ENCODE measurements around the gene ADARB1.
A peak's percentile ranks its signal among the peaks of the same experiment; 100 is the strongest.

ADARB1 gene

DNA sequence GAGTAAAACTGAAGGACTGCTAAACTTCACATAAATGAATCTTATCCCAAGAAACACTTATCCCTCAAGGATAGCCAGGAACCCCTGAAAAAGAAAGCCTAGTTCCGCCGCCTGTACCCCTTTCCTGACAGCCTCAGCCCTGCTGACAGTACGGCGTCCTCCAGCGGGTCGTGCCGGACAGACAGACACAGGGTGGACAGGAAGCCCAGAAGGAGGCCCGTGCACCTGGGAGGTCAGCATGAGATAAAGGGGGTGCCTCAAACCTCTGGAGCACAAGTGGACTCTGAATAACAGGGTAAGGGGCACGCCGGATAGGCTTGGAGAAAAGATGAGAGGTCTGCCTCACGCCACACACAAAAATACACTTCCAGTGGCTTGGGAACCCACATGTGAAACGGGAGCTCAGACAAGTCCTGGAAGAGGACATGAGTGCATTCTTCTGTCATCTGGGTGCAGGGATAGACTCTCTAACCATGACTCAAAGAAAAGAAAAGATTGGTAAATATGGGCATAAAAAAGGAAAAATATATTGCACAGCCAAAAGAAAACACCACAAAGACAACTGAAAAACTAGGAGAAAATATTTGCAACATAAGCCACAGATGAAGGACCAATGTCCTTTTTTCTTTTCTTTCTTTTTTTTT is 17.3 kb upstream of the ADARB1 start:
- DNase-seq = no peak

- DNase-seq = peak in 1 of 3 experiments; percentile 5
Observed at GRCh38 chr21:45057886-45058285, 16.5 kb upstream of the ADARB1 start.

DNA sequence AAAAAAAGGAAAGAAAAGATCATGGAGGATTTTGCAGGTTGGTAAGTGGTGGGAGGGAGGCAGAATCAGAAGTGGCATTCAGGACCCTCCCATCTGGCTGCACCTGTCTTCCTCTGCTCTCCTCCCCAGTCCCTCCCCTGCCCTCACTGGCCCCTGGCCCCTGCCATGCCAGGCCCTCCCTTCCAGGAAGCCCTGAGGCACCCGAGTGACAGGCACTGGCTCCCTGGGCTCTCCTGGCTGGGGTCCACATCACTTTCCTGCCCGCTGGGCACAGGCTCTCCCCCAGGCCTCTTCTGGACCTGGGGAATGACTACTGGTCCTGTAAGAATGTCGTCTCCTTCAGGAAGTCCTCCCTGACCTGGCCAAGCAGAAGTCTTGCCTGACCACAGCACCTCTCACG is 15.3 kb upstream of the ADARB1 start:
- DNase-seq = no peak

DNA sequence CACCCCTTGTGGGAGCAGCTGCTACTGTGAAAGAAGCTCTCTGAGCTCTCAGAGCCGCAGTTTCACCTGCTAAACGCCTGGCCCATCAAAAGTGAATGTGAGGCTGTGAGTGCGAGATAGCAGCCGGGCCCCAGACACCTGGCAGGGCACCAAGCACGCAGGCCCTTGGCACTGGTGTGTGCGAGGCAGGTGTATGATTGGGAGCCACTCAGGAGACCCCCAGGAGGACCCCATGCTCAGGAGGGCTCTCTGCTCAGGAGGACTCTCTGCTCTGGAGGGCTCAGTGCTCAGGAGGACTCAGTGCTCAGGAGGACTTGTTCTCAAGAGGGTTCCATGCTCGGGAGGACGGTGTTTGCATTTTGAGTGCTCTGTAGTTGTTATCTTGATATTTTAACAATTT is 14.3 kb upstream of the ADARB1 start:
- DNase-seq = no peak

DNA sequence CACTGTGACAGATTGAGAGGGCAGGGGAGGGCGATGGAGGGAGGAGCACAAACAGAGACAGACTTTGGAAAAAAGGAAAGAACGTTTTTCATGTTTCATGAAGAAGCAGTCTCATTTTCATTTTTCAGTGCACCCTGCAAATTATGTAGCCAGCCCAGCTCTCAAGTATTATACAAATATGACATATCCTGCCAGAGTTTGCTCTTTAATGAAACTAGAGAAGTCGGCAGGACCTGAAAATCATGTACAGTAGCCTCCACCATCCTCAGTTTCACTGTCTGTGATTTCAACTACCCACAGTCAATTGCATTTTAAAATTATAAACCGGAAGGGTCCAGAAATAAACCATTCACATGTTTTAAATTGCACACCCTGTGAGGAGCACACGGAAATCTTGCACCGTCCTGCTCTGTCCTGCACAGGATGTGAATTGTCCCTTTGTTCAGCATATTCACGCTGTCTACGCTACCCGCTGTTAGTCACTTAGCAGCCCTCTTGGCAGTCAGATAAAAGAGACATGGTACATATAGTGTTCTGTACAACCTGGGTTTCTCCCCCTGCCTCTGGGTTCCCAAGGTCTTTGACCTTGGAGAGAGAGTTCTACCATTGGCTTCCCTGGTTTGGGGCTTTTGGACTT is 13.6 kb upstream of the ADARB1 start:
- DNase-seq = peak in 1 of 3 experiments; percentile 16

- no peak for DNase-seq
Observed at GRCh38 chr21:45064091-45064490, 10.3 kb upstream of the ADARB1 start.

GRCh38 chr21:45064618-45065399 is 9.6 kb upstream of the ADARB1 start:
- no peak for DNase-seq

DNA sequence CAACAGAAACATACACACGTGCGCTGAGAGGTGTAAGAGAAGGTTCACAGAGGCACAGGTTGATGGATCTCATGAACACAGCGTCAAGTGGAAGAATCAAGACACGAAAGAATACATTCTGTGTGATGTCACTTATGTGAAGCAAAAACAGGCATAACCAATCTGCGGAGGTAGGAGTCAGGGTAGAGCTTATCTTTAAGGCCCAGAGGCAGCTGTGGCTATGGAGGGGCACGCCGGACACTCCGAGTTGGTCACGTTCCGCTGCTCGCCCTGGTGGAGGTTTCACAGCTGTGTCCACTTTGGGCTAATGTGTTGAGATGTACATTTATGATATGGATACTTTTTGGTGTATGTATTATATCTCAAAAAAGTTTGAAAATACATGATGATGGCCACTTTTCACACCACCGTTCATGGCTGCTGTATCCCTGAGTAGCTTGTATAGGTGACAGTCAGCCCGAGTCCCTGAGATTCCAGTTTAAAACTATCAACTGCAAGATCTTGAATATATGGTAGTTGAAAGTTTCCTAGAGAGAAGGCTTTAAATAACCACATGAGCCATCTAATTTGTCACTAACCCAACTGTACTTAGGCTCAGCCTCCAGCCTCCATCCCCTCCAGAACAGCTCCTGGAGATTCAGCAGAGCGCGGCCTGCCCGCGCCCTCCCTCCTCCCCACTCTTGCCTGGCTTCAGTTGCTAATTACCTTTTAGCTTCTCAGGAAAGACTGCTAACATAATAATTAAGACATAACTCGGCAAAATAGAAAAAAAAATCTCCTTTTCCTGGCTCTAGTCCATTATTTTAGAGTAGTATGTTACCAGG is 6.7 kb upstream of the ADARB1 start:
- DNase-seq = peak; percentile 24 to 60 (median 51)

DNA sequence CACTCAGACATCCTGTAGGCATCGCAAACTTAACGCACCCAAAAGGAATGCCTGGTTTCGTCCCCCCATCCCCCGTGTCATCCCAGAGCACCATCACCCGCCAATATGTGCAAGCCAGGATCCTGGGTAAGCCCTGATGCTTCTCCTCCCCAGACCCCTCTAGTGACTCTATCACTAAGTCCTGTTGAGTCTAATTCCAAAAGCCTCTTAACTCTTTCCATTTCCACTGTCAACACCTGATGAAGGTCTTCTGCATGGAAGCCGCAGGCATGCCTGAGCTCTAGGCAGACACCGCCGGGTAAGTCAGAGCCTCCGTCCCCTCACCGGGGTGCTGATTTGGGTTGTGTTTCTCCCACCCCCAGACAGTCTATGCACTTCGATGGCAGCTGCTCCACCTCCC is 5.3 kb upstream of the ADARB1 start:
- no peak for DNase-seq

DNA sequence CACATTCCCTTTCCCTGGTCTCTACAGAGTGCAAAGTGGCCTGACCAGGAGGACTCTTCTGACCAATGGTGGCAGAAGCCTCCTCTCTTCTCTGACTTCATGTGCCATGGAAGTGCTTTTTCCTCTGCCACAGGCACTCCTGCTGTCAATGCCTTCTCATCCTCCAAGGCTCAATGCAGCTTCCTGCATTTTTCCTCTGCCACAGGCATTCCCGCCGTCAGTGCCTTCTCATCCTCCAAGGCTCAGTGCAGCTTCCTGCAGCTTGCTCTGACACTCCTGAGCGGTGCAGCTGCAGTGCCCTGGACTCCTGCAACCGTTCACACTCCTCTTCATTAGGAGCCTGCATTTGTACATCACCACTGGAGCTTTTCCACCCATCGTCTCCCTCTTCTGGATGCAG is 4.7 kb upstream of the ADARB1 start:
- no peak for DNase-seq

DNA sequence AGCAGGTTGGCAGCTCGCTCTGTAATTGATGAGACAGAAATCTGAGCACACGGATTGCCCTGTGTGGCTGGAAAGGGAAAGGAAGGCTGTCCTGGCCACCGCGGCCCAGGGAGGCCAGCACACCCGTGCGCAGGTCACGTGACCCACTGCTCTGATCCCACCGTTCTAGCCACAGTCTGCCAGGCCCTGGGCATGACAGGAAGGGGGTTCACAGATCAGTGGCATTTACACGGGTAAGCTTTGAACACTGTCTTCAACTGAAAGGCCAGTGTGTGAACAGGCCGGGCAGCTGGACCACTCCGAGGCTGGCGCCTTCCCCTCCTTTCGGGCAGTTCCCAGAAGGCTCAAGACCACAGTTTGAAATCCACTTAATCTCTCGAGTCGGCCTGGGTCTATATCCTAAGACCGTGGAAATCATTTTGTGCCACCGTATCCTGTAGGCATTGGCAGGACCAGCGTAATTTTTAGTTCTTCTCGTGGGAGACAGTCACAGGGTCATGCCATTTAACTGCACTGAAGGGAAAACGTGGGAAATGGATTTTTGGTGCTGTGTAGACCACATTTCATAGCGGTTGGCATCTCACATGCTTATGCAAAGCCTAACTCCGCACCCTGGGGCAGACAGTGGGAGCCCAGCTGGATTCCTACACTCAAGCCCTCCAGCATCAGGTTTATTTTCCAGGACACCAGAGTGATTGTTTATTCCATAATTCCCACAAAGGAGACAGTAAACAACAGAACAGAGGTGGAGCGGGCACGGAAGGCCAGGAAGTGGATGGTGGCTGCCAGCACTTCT is 3.1 kb upstream of the ADARB1 start:
- DNase-seq = no peak

DNA sequence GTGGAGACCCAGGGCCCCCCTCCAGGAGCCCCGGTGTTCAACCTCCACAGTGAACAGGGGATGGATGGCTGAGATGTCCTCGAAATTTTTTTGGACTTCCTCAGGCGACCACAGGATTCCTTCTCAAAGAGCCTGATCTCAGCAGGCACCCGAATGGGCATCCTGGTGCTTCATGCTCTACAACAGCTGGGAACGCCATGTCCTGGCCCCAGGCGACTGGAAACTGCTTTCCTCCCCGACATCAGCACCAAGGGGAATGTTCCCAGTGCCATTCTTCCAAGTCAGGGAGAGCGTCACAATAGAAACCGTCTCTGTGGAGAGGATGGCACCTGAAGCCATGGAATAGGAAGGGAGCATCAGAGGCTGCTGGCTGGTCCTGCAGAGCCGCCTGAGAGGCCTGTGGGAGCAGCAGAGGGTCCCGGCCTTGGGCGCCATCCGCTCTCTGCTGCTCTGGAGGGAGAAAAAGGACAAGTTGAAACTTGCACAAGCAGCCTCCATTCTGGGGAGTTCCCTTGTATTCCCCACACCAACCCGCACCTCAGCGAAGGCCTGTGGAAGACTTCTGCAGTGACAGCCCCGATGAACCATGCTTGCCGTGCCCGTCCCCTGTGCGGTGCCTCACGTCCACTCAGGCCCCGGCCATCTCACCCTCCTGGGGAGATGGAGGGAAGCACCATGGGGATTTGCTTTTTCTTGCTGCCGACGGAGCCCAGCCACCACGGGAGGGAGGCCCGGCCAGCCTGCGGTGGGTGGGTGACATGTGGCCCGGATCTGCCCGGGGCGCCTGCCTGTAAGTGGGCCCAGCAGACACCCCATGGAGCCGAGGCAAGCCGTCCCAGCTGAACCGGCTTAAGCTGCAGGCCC is 2.3 kb upstream of the ADARB1 start:
- no peak for DNase-seq

DNA sequence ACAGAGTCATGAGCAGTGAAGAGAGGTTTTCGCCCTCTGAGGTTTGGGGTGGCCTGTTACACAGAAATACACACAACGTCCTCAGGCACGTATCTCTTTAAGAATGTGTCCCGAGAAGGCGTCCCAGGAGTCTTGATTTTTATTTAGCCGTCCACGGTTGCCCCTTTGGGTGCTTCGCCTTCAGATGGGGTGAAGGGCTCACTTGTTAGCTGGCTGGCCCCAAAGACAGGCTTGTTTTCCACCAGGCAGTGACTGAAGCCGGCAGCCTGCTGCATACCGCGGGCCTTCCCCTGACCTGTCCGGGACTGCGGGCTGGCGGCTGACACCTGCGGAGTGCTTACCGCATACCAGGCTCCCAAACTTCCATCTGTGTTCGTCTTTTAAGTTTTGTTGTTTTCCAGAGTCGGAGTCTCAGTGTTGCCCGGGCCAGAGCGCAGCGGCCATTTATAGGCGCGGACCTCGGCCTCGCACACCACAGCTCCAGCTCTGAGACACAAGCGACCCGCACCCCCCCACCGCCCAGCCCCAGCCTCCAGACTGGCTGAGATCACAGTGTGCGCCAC is 1.6 kb upstream of the ADARB1 start:
- DNase-seq = no peak

- DNase-seq = peak in 2 of 3 experiments; percentile 71 to 72
Observed at GRCh38 chr21:45073301-45074047, 906 bp upstream of the ADARB1 start.

GRCh38 chr21:45074818-45075595 is 627 bp downstream of the ADARB1 start:
- peak in 2 of 3 experiments; percentile 68 to 82 for DNase-seq

DNA sequence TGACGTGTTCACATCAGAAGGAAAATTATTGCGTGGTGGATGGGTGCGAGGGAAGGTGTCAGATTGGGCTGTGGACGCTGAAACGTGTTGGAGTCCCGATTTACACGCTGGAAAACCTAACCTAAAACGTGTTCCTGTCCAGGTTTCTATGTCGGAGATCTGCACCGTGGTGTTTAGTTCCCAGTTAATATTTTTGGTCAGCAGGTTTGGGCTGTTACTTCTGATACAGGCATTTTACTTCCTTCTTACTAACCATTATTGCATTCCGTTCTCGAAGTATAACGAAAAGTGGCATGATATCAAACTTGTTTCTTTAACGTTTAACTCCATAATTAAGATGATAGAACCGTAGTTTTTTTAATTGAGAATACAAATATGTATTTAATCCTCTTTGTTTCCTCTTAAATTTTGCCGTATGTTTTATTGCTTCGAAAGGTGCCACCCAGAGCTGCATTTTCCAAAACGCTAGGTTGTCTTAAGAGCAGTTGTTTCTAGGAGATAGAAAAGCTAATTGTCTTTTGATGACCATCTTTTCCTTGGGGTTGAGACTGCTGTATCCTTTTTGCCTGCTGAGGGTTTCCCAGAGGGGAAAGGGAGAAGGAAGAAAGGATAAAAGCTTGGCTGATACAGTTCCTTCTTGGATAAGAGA is 1.3 kb downstream of the ADARB1 start:
- DNase-seq = no peak

DNA sequence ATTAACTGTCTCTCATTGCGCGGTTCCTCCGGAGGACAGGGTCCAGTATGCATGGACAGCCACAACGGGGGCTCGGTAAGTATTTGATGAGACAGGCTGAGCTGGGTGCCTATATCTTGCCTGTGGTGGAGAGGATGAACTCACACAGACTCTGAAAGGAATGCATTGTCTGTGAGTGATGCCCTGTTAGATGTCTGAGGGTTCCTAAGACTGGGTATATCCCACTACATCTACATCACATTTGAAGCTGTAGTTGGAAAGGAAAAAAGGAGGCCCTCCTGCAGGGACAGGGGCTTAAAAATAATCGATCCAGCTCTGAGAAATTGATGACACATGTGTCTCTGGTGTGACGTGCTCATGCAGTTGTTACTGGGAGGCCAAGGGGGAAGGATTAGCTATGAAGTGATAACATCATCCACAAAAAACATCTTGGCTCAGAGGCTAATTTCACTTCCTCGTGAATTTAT is 1.9 kb downstream of the ADARB1 start:
- DNase-seq = no peak

DNA sequence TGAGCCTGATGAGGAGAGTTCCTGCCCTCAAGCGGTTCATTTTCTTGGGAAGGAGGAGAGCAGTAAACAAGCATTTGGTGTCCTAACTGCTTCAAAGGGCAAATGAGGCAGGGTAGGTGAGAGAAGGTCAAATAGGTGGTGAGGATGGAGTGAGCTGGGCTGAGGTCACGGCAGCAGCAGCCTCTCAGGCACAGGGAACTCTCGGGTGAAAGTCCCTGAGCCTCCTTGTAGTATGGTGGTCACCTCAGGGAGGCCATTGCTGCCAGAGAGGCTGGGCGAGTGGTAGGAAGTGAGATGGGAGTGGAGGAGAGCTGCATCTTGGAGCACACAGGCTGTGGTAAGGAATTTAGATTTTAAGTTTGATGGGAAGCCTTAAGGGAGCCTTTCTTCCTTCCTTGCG is 4.0 kb downstream of the ADARB1 start:
- no peak for DNase-seq

- no peak for DNase-seq
Observed at GRCh38 chr21:45078877-45079281, 4.5 kb downstream of the ADARB1 start.

Measured in NCI-H1417 (cell line).